ENCODE data around the gene PNKD. TPM values are rescaled to one million over a fixed set of nuclear protein-coding genes. Genes with fewer than 3 reads are reported as not detected.
A peak's percentile ranks its signal among the peaks of the same experiment; 100 is the strongest.

The PNKD gene
- polyA plus RNA-seq, 2 of the 4 experiments (the other 2 are of a cell fraction), result 46.2 to 51.7 TPM

GRCh38 chr2:218267259-218267658, 3.1 kb upstream of the PNKD start:
- no peak for DNase-seq (ENCODE audit: low read depth in 1 of 2, low spot score in 1 of 2)
- no peak for FAIRE-seq
- peaks cover 16% of the 10 kb centered on the region for H3K4me1 ChIP-seq
- no peak overlapping the region for H3K4me2 ChIP-seq
- H3K9me3 ChIP-seq, result no peaks in the 10 kb centered on the region
- 99% methylated on average over 6 of the region's 6 CpGs for WGBS (ENCODE audit: missing lambda C conversion rate)
- no peak overlapping the region for H3K4me3 ChIP-seq
- TF ChIP-seq NFE2L2 (conservative IDR thresholded peaks at IDR 0.05; ENCODE audit: low read length) (no peak), PHF8 (IDR thresholded peaks at IDR 0.05; ENCODE audit: borderline replicate concordance, low read depth) (no peak), CBX8 (IDR thresholded peaks at IDR 0.05) (no peak), EHF (CRISPR knock-in tag; IDR thresholded peaks at IDR 0.05) (no peak), HOXB13 (CRISPR knock-in tag; IDR thresholded peaks at IDR 0.05; ENCODE audit: low read depth) (no peak), E2F6 (IDR thresholded peaks at IDR 0.05; ENCODE audit: borderline replicate concordance, low read depth) (no peak), HDAC2 (IDR thresholded peaks at IDR 0.05) (no peak), CEBPB (IDR thresholded peaks at IDR 0.05) (no peak), SREBF2 (IDR thresholded peaks at IDR 0.05) (no peak), HEYL (CRISPR knock-in tag; IDR thresholded peaks at IDR 0.05) (no peak), ELK1 (IDR thresholded peaks at IDR 0.05; ENCODE audit: low read depth, low read length) (no peak), MAX (IDR thresholded peaks at IDR 0.05) (no peak), REST (IDR thresholded peaks at IDR 0.05) (no peak), CHD4 (IDR thresholded peaks at IDR 0.05; ENCODE audit: borderline replicate concordance) (no peak), MAFK (IDR thresholded peaks at IDR 0.05; ENCODE audit: partially characterized antibody) (no peak)
- ChIA-PET CTCF (interaction anchor here (0.7 to 1.9 kb wide), 5 partner anchors 8 to 80 kb away, joined by 3 to 8 read pairs (median 4); no protein-coding TSS in a partner anchor), POLR2A (no interaction called here)
- no peak overlapping the region for H3K27ac ChIP-seq
- no peak for ATAC-seq

- no peak for FAIRE-seq
- ChIA-PET POLR2A (interaction anchor here (0.7 to 1.6 kb wide), 8 partner anchors 12 to 125 kb away, joined by 3 to 6 read pairs (median 4); partner anchors contain the start of gene CATIP), CTCF (interaction anchor here (0.7 to 6.5 kb wide), 16 partner anchors 13 to 223 kb away, joined by 3 to 105 read pairs (median 6); partner anchors contain the start of gene CATIP)
- H3K4me1 ChIP-seq, result peaks cover 25% of the 10 kb centered on the region
- WGBS (ENCODE audit: missing lambda C conversion rate), result 2% methylated on average over 23 of the region's 23 CpGs
- H3K4me3 ChIP-seq, result peak overlapping the region; percentile 97
- no peak for TF ChIP-seq KDM5A (IDR thresholded peaks at IDR 0.05)
- 0 out of 2 replicates have a peak, but pooled peaks have one; percentile 2 for TF ChIP-seq ESRRA (IDR thresholded peaks at IDR 0.05; ENCODE audit: borderline replicate concordance, low read length)
- DNase-seq (ENCODE audit: low read depth in 1 of 2, low spot score in 1 of 2), result no peak
- peak overlapping the region; percentile 100 for H3K4me2 ChIP-seq
- ATAC-seq, result 0 out of 6 replicates have a peak, but pooled peaks of 1 of the 2 experiments have one; percentile 0
- H3K27ac ChIP-seq, result peak overlapping the region; percentile 89 to 92
- H3K9me3 ChIP-seq, result no peaks in the 10 kb centered on the region
Measured at GRCh38 chr2:218270721-218271486, 585 bp downstream of the PNKD start.
